Measurements from ENCODE around the gene PTMS.
A peak's percentile ranks its signal among the peaks of the same experiment; 100 is the strongest.

The PTMS gene

GRCh38 chr12:6767353-6768319 is 1.5 kb downstream of the PTMS start:
- Histone ChIP-seq H3K27ac (peak overlapping the region; percentile 39; the same call in 1 of the 2 replicates), H3K9me3 (ENCODE audit: low read depth, low read length) (no peaks in the 10 kb centered on the region), H3K36me3 (ENCODE audit: insufficient read depth, low read length) (peaks cover 21% of the 10 kb centered on the region; the same call in 1 of the 2 replicates), H3K9ac (ENCODE audit: insufficient read length) (peak overlapping the region; percentile 94), H3K4me3 (peak overlapping the region; percentile 87)
- TF ChIP-seq POLR2AphosphoS5 (IDR thresholded peaks at IDR 0.05; ENCODE audit: borderline replicate concordance, low read depth, low read length) (peak; percentile 1; the same call in 1 of the 2 replicates), FOXP2 (optimal IDR thresholded peaks at IDR 0.05; ENCODE audit: control extremely low read depth, extremely low read length, insufficient read depth) (no peak)
- no peak for DNase-seq (ENCODE audit: low read depth, low spot score)

- H3K9ac ChIP-seq (ENCODE audit: insufficient read length) = peak overlapping the region; percentile 94
- H3K36me3 ChIP-seq (ENCODE audit: insufficient read depth, low read length) = peaks cover 21% of the 10 kb centered on the region; the same call in 1 of the 2 replicates
- peak overlapping the region; percentile 39; the same call in 1 of the 2 replicates for H3K27ac ChIP-seq
- no peak for DNase-seq (ENCODE audit: low read depth, low spot score)
- TF ChIP-seq FOXP2 (optimal IDR thresholded peaks at IDR 0.05; ENCODE audit: control extremely low read depth, extremely low read length, insufficient read depth) (no peak), EZH2 (IDR thresholded peaks at IDR 0.05) (no peak), POLR2AphosphoS5 (IDR thresholded peaks at IDR 0.05; ENCODE audit: borderline replicate concordance, low read depth, low read length) (peak; percentile 19; the same call in 1 of the 2 replicates)
- H3K9me3 ChIP-seq (ENCODE audit: low read depth, low read length) = no peaks in the 10 kb centered on the region
- peak overlapping the region; percentile 87 for H3K4me3 ChIP-seq
These were observed 2.3 kb downstream of the PTMS start for GRCh38 chr12:6768437-6768914.

- no peaks in the 10 kb centered on the region for H3K9me3 ChIP-seq (ENCODE audit: low read depth, low read length)
- H3K27ac ChIP-seq = 0 out of 2 replicates have a peak overlapping the region, but pooled peaks have one; percentile 15
- H3K36me3 ChIP-seq (ENCODE audit: insufficient read depth, low read length) = peaks cover 21% of the 10 kb centered on the region; the same call in 1 of the 2 replicates
- H3K4me3 ChIP-seq = peak overlapping the region; percentile 87
- TF ChIP-seq POLR2AphosphoS5 (IDR thresholded peaks at IDR 0.05; ENCODE audit: borderline replicate concordance, low read depth, low read length) (no peak), FOXP2 (optimal IDR thresholded peaks at IDR 0.05; ENCODE audit: control extremely low read depth, extremely low read length, insufficient read depth) (no peak)
- H3K9ac ChIP-seq (ENCODE audit: insufficient read length) = no peak overlapping the region
- DNase-seq (ENCODE audit: low read depth, low spot score) = no peak
These were observed 2.8 kb downstream of the PTMS start for GRCh38 chr12:6768990-6769389.

- TF ChIP-seq FOXP2 (optimal IDR thresholded peaks at IDR 0.05; ENCODE audit: control extremely low read depth, extremely low read length, insufficient read depth) (no peak), EZH2 (IDR thresholded peaks at IDR 0.05) (no peak), POLR2AphosphoS5 (IDR thresholded peaks at IDR 0.05; ENCODE audit: borderline replicate concordance, low read depth, low read length) (no peak)
- DNase-seq (ENCODE audit: low read depth, low spot score) = no peak
- H3K27ac ChIP-seq = no peak overlapping the region
- H3K9me3 ChIP-seq (ENCODE audit: low read depth, low read length) = no peaks in the 10 kb centered on the region
- peaks cover 21% of the 10 kb centered on the region; the same call in 1 of the 2 replicates for H3K36me3 ChIP-seq (ENCODE audit: insufficient read depth, low read length)
- no peak overlapping the region for H3K4me3 ChIP-seq
- H3K9ac ChIP-seq (ENCODE audit: insufficient read length) = no peak overlapping the region
These were observed 3.5 kb downstream of the PTMS start for GRCh38 chr12:6769666-6770065.

GRCh38 chr12:6770094-6770493 is 3.9 kb downstream of the PTMS start:
- no peak overlapping the region for H3K27ac ChIP-seq
- no peak overlapping the region for H3K9ac ChIP-seq (ENCODE audit: insufficient read length)
- H3K36me3 ChIP-seq (ENCODE audit: insufficient read depth, low read length) = peaks cover 21% of the 10 kb centered on the region; the same call in 1 of the 2 replicates
- no peak for DNase-seq (ENCODE audit: low read depth, low spot score)
- TF ChIP-seq POLR2AphosphoS5 (IDR thresholded peaks at IDR 0.05; ENCODE audit: borderline replicate concordance, low read depth, low read length) (no peak), FOXP2 (optimal IDR thresholded peaks at IDR 0.05; ENCODE audit: control extremely low read depth, extremely low read length, insufficient read depth) (no peak), EZH2 (IDR thresholded peaks at IDR 0.05) (no peak)
- no peak overlapping the region for H3K4me3 ChIP-seq
- H3K9me3 ChIP-seq (ENCODE audit: low read depth, low read length) = no peaks in the 10 kb centered on the region

- TF ChIP-seq EZH2 (IDR thresholded peaks at IDR 0.05) (no peak), FOXP2 (optimal IDR thresholded peaks at IDR 0.05; ENCODE audit: control extremely low read depth, extremely low read length, insufficient read depth) (no peak), POLR2AphosphoS5 (IDR thresholded peaks at IDR 0.05; ENCODE audit: borderline replicate concordance, low read depth, low read length) (no peak)
- DNase-seq (ENCODE audit: low read depth, low spot score) = no peak
- Histone ChIP-seq H3K9ac (ENCODE audit: insufficient read length) (no peak overlapping the region), H3K4me3 (no peak overlapping the region), H3K9me3 (ENCODE audit: low read depth, low read length) (no peaks in the 10 kb centered on the region), H3K36me3 (ENCODE audit: insufficient read depth, low read length) (peaks cover 21% of the 10 kb centered on the region; the same call in 1 of the 2 replicates), H3K27ac (no peak overlapping the region)
These were observed 4.4 kb downstream of the PTMS start for GRCh38 chr12:6770600-6770999.

GRCh38 chr12:6771091-6771495 is 4.9 kb downstream of the PTMS start:
- no peak overlapping the region for H3K4me3 ChIP-seq
- no peak overlapping the region for H3K9ac ChIP-seq (ENCODE audit: insufficient read length)
- H3K27ac ChIP-seq = 0 out of 2 replicates have a peak overlapping the region, but pooled peaks have one; percentile 36
- H3K36me3 ChIP-seq (ENCODE audit: insufficient read depth, low read length) = peaks cover 21% of the 10 kb centered on the region; the same call in 1 of the 2 replicates
- no peaks in the 10 kb centered on the region for H3K9me3 ChIP-seq (ENCODE audit: low read depth, low read length)
- no peak for DNase-seq (ENCODE audit: low read depth, low spot score)
- TF ChIP-seq FOXP2 (optimal IDR thresholded peaks at IDR 0.05; ENCODE audit: control extremely low read depth, extremely low read length, insufficient read depth) (no peak), EZH2 (IDR thresholded peaks at IDR 0.05) (no peak), POLR2AphosphoS5 (IDR thresholded peaks at IDR 0.05; ENCODE audit: borderline replicate concordance, low read depth, low read length) (0 out of 2 replicates have a peak, but pooled peaks have one; percentile 9)
